Thoracic aorta (tissue), 2 donors: ENCODE measurements around the gene CD83. TPM values are rescaled to one million over a fixed set of nuclear protein-coding genes. Genes with fewer than 3 reads are reported as not detected.

Source experiments
- ATAC-seq: fragments of 150-250 bp; one replicate; pipeline ENCODE4 v1.8.0; 2017; ENCODE audit warnings: low read depth; ENCODE audit not compliant: insufficient number of reproducible peaks, low FRiP score
- DNase-seq: peaks from one replicate; pipeline ENCODE4 v3.0.0-alpha.2; 2020; ENCODE audit warnings: low spot score
- H3K27ac ChIP-seq, 2 donors: fragments of 200-600 bp; sonication (generic); 1 replicate in 1 of 2; 2 replicates in 1 of 2; pipeline ENCODE4 v1.5.1; 2016; ENCODE audit warnings: mild to moderate bottlenecking in 2 of 2, moderate library complexity in 2 of 2
- H3K27me3 ChIP-seq: fragments of 200-600 bp; sonication (generic); replicated peaks from 2 replicates; pipeline ENCODE4 v1.6.0; 2016; ENCODE audit warnings: mild to moderate bottlenecking; ENCODE audit not compliant: insufficient read depth
- H3K36me3 ChIP-seq: fragments of 200-600 bp; sonication (generic); one replicate; pipeline ENCODE4 v1.5.1; 2016
- H3K4me1 ChIP-seq, 2 donors: fragments of 200-600 bp; sonication (generic); 1 replicate in 1 of 2; 2 replicates in 1 of 2; pipeline versions ENCODE4 v1.5.1 to v1.6.0; 2016; ENCODE audit warnings: low read depth in 2 of 2, mild to moderate bottlenecking in 1 of 2; ENCODE audit not compliant: control insufficient read depth in 1 of 2
- H3K4me3 ChIP-seq: fragments of 200-600 bp; sonication (generic); 2 replicates; pipeline ENCODE4 v1.5.1; 2016; ENCODE audit warnings: mild to moderate bottlenecking
- H3K9me3 ChIP-seq: fragments of 200-600 bp; sonication (generic); 2 replicates; pipeline ENCODE4 v1.5.1; 2016
- CTCF ChIP-seq: fragments of 200-600 bp; sonication (generic); IDR thresholded peaks from one replicate; pipeline ENCODE4 v1.5.1; 2019; ENCODE audit warnings: antibody characterized with exemption
- total RNA-seq, 2 donors: library from RNA; depleted of rRNA; stranded (reverse); fragments of >200 nt; gene quantifications; one replicate each; pipeline versions ENCODE4 v1.1.0 to v1.2.3, GENCODE V29; 2016

Gene CD83
- total RNA-seq, 2 donors from 2014 or later, result 1.1 to 8.0 TPM

- H3K36me3 ChIP-seq, result no peaks in the 10 kb centered on the region
- H3K4me1 ChIP-seq, result no peaks in the 10 kb centered on the region
- H3K27ac ChIP-seq, result no peak overlapping the region
- no peak for TF ChIP-seq CTCF
- no peaks in the 10 kb centered on the region for H3K27me3 ChIP-seq
- no peak for DNase-seq
- H3K9me3 ChIP-seq, result no peaks in the 10 kb centered on the region
- no peak for ATAC-seq
- peak overlapping the region; percentile 67 for H3K4me3 ChIP-seq
These were observed 43.0 kb upstream of the CD83 start for GRCh38 chr6:14074476-14075094.

DNA sequence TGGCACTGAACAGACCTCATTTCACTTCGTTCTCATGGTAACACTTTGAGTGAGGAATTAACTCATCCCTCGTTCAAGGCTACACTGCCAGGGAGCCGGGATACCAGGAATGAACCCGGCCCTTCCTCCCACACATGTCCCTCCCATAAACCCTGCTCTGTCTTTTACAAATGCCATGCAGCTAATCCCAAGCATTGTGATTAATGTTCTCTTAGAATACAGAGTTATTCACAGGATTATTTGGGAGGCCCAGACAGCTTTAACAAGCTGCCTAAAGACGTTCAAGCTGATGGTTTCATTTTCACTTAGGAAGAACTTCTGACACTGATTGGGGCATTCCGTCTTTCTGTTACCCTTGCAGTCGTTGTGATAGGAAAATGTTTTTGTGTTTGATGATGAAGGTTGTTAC lies 42.5 kb upstream of the CD83 start:
- DNase-seq (no peak), ATAC-seq (no peak)
- Histone ChIP-seq H3K4me1 (no peaks in the 10 kb centered on the region), H3K36me3 (no peaks in the 10 kb centered on the region), H3K4me3 (peak overlapping the region; percentile 67), H3K27ac (no peak overlapping the region), H3K9me3 (no peaks in the 10 kb centered on the region), H3K27me3 (no peaks in the 10 kb centered on the region)
- no peak for TF ChIP-seq CTCF

GRCh38 chr6:14077193-14077867 lies 40.2 kb upstream of the CD83 start:
- Histone ChIP-seq H3K4me3 (no peak overlapping the region), H3K27ac (no peak overlapping the region), H3K36me3 (no peaks in the 10 kb centered on the region), H3K4me1 (no peaks in the 10 kb centered on the region), H3K9me3 (no peaks in the 10 kb centered on the region), H3K27me3 (no peaks in the 10 kb centered on the region)
- TF ChIP-seq CTCF, result no peak
- no peak for ATAC-seq
- no peak for DNase-seq

DNA sequence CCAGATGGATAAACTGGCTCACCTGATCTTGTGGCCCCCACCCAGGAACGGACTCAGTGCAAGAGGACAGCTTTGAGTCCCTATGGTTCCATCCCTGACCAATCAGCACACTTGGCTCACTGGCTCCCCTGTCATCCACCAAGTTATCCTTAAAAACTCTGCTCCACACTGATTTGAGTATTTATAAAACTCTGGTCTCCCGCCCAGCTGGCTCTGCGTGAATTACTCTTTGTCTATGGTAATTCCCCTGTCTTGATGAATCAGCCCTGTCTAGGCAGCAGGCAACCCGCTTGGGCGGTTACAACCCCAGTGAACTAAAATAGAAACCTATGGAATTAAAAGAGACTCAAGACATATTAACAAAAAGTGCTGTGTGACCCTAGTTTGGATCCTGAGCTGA lies 38.1 kb upstream of the CD83 start:
- Histone ChIP-seq H3K4me1 (no peaks in the 10 kb centered on the region), H3K4me3 (no peak overlapping the region), H3K27me3 (no peaks in the 10 kb centered on the region), H3K9me3 (no peaks in the 10 kb centered on the region), H3K36me3 (no peaks in the 10 kb centered on the region), H3K27ac (no peak overlapping the region)
- no peak for TF ChIP-seq CTCF
- DNase-seq, result no peak
- ATAC-seq, result no peak

- no peak overlapping the region for H3K4me3 ChIP-seq
- TF ChIP-seq CTCF, result no peak
- DNase-seq (no peak), ATAC-seq (no peak)
- H3K27me3 ChIP-seq, result no peaks in the 10 kb centered on the region
- no peak overlapping the region for H3K27ac ChIP-seq
- no peaks in the 10 kb centered on the region for H3K4me1 ChIP-seq
- H3K36me3 ChIP-seq, result no peaks in the 10 kb centered on the region
- H3K9me3 ChIP-seq, result no peaks in the 10 kb centered on the region
These were observed 37.6 kb upstream of the CD83 start for GRCh38 chr6:14079971-14080370.
